ENCODE results near the gene TPM2. TPM values are rescaled to one million over a fixed set of nuclear protein-coding genes. Genes with fewer than 3 reads are reported as not detected.

Gene TPM2
- 11.3 and 17.9 TPM in 2 replicates for polyA plus RNA-seq

DNA sequence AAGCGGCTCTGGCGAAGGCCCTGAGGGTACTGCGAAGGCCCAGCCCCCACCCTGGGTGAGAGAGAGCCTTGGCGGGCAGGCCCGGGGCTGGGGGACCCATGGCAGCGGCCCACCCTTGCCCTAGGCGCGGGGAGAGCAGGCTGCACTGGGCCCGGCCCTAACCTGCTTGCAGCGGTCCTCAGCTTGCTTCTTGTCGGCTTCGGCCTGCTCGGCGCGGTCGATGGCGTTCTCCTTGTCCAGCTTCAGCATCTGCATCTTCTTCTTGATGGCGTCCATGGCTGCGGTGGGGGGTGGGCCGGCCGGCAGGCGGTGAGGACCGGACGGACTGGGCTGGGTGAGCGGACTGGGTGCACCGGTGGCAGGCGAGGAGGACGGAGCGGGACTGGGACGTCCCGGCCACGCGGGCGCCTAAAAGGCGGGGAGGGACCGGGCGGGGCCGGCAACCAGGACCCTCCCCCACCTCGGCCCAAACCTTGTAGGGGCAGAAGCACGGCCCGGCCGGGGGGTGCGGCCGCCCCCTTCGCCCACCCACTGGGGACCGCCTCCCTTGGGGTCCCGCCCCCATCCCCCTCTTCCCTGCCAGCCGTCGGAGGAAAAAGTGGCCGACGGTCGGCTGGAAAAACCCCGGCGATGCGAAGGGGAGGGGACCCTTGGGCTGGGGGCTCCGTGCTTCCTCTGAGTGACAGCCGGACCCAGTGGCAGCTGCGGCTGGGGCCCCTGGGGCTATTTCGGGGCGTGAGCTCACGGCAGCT lies at the start of gene TPM2:
TPM2 (minus strand) TSS at position 384 of the 752 bp plus-strand sequence; CDS start at position 276, 108 bp downstream.

DNA sequence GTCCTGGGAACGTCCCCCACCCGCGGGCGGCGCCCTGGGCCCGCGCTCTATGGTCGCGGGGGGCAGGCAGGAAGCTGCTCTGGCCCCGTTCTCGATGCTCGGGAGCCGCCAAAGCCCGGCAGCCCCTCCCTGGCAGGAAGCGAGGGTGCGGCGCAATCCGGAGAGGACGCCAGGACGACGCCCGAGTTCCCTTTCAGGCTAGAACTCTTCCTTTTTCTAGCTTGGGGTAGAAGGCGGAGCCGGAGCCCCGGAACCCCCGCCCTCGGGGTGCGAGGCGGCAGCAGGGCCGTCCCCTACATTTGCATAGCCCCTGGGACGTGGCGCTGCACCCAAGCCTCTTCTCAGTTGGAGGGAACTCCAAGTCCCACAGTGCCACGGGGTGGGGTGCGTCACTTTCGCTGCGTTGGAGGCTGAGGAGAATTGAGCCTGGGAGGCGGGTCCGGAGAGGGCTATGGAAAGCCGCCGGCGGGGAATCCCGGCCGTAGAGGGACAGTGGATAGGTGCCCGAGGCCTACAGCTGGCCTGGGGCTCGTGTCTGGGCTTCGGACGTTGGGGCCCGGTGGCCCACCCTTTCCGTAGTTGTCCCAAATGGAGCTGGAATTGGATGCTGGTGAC lies 42.6 kb upstream of the TPM2 start, which contains the start of the genes CREB3 and TLN1:
CREB3 (plus strand) TSS at position 482 of the 615 bp plus-strand sequence; CDS start at position 589, 107 bp downstream.
TLN1 (minus strand) TSS at position 11 of the 615 bp plus-strand sequence. CDS start 6,501 bp downstream, outside the sequence.

DNA sequence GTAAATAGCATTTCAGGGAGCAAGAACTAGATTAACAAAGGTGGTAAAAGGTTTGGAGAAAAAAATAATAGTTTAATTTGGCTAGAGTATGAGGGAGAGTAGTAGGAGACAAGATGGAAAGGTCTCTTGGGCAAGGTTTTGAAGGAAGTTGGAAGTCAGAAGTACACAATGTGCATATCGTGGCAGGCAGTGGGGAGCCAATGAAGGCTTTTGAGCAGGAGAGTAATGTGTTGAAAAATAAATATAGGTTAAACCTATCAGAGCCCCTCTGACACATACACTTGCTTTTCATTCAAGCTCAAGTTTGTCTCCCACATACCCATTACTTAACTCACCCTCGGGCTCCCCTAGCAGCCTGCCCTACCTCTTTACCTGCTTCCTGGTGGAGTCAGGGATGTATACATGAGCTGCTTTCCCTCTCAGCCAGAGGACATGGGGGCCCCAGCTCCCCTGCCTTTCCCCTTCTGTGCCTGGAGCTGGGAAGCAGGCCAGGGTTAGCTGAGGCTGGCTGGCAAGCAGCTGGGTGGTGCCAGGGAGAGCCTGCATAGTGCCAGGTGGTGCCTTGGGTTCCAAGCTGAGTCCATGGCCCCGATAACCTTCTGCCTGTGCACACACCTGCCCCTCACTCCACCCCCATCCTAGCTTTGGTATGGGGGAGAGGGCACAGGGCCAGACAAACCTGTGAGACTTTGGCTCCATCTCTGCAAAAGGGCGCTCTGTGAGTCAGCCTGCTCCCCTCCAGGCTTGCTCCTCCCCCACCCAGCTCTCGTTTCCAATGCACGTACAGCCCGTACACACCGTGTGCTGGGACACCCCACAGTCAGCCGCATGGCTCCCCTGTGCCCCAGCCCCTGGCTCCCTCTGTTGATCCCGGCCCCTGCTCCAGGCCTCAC lies 16.3 kb downstream of the TPM2 start, which contains the start of gene CA9:
CA9 (plus strand) TSS at position 797 of the 893 bp plus-strand sequence; CDS start at position 829, 32 bp downstream.

DNA sequence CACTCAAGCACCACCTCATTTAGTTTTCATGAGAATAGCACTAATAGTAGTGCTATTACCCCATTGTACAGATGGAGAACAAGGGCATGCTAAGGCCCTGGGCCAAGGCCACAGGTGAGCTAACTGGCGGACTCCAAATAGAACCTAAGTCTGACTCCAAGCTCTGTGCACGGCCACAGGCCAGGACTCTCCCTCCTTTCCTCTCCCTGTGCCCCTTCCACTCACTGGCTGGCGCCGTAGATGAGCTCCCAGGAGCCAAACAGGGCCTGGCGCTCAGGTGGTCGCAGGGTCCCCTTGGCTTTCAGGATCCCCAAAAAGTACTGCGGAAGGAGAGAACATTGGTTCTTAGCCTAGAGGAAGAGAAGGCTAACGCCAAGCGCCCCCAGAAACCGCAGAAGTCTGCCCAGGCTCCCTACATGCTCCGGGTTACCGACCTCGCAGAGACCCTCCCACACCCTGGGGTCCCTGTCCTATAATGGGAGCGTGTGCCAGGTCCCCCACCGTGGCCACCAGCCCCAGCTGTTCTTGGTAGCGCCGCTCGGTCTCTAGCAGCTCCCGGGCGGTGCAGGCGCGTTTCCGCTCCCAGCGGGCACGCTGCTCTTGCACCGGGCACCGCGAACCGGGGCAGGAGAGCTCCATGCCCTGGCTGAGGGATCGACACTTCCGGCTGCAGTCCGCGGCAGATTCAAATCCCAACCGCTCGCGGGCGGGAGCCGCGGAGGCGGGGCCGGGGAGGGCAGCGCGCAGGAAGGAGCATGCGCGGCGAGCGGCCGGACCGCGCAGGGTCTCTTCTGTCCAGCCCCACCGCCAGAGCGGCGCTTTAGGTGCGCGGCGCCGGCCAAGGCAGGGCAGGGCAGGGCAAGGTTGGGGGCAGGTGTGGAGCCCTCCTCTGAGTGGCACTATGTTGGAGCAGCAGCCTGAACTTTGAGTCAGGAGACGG lies 24.9 kb downstream of the TPM2 start, which contains the start of gene ARHGEF39:
ARHGEF39 (minus strand) TSS at position 665 of the 940 bp plus-strand sequence; CDS start at position 639, 26 bp downstream.

DNA sequence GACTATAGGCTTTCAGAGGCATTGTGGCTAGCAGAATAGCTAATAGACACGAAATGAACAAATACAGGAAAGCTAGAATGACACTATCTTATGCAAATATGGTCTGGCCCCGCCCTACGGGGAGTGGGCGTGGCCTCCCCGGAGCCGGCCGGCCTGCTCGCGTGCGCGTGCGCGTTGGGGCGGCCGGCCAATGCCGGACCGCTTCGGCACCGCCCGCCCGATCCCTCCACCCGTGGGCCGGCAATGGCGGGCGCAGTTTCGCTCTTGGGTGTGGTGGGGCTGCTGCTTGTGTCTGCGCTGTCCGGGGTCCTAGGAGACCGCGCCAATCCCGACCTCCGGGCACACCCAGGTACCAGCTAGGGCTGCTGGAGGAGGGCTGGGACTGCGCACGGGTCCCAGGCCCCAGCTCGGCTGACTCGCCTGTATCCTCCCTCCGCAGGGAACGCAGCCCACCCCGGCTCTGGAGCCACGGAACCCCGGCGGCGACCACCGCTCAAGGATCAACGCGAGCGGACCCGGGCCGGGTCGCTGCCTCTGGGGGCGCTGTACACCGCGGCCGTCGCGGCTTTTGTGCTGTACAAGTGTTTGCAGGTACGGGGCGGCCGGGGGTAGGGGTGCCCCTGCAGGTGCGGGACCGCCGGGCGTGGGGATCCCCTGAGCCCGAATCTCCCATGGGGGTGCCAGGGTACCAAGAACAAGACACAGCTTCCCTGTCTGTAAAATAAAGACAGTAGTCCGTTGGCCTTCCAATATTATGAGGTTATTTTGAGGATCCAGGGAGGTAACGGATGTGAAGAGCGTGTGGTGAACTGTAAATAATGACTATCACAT lies 31.4 kb downstream of the TPM2 start, which contains the start of gene CCDC107:
CCDC107 (plus strand) TSS at position 156 of the 831 bp plus-strand sequence; CDS start at position 244, 88 bp downstream.

DNA sequence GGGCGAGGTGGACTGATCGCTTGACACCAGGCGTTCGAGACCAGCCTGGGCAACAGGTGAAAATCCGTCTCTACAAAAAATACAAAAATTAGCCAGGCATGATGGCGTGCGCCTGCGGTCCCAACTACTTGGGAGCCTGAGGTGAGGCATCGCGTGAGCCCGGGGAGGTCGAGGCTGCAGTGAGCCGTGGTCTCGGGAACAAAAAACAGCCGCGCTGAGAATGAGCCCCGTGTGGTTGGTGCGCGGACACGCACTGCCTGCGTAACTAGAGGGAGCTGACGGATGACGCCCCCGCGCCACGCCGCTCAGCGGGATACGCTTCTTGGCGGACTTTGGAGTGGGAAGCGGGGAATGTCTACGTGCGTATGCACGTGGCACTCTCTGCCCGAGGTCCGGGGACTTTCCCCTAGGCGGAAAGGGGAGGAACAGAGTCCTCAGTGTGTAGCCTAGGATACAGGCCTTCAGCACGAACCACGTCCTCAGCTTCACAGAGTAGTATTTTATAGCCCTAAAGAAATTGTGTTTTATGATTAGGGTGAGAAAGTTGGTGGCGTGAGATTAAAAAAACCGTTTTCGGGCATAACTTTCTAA lies 32.1 kb downstream of the TPM2 start, which contains the start of gene RMRP:
RMRP (minus strand) TSS at position 474 of the 591 bp plus-strand sequence.

DNA sequence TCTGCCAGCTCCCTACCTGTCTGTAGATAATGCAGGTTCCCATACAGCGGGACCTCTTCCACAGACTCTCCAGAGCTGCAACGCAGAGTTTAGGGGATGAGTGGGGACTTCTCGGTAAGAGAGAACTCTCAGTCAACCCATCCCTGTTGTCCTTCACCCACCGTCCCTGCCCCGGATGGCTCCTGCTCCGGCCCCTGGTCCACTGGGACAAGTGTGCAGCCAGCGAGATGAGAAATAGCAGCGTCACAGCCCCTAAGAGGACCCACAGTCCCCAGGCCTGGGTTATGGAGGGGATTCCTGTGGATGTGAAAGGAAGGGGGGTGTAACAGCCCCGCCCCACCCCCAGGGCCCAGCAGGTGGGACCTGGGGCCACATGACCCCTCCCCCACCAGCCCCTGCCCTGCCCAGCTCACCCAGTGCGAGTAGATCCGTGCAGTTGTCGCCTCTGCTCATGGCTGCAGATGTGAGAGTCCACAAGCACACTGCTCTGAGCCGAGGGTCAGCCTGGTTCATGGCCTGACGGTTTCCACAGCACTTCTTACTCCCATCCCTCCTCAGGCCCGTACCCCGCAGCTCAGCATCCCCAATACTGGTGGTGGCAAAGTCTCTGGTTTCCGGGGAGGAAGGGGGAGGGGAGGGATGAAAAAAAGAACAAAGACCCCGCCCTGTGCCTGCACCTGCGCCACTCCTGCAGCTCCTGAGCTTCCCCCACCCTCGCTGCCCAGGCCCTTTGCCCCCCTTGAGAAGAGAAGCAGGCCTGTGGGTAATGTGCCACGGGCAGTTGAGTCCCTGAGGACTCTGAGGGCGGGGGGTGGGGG lies 39.2 kb downstream of the TPM2 start, which contains the start of gene SIT1:
SIT1 (minus strand) TSS at position 591 of the 818 bp plus-strand sequence; CDS start at position 513, 78 bp downstream.

Other genes starting within 250 kb of the TPM2 start
- 2.2 and 3.3 TPM in 2 replicates for gene RUSC2, start 199.8 kb downstream of the TPM2 start, polyA plus RNA-seq
- gene TESK1, start 84.7 kb downstream of the TPM2 start, polyA plus RNA-seq = 2.9 and 3.3 TPM in 2 replicates
- gene CD72, start 71.5 kb downstream of the TPM2 start, polyA plus RNA-seq = not detected in 2 replicates
- gene SIT1, start 39.0 kb downstream of the TPM2 start, polyA plus RNA-seq = not detected in 2 replicates
- gene RMRP, start 31.9 kb downstream of the TPM2 start, polyA plus RNA-seq = not detected in 2 replicates
- 6.2 and 18.5 TPM in 2 replicates for gene CCDC107, start 31.6 kb downstream of the TPM2 start, polyA plus RNA-seq
- 0.21 TPM in 1 of 2 replicates, not detected in the other for gene ARHGEF39, start 24.7 kb downstream of the TPM2 start, polyA plus RNA-seq
- not detected in 2 replicates for gene CA9, start 16.0 kb downstream of the TPM2 start, polyA plus RNA-seq
- 0.22 and 1.1 TPM in 2 replicates for gene TLN1, start 42.3 kb upstream of the TPM2 start, polyA plus RNA-seq
- 14.3 and 17.7 TPM in 2 replicates for gene CREB3, start 42.7 kb upstream of the TPM2 start, polyA plus RNA-seq
- gene GBA2, start 59.3 kb upstream of the TPM2 start, polyA plus RNA-seq = 41.6 and 47.0 TPM in 2 replicates
- 0.98 and 2.6 TPM in 2 replicates for gene RGP1, start 59.4 kb upstream of the TPM2 start, polyA plus RNA-seq
- gene MSMP, start 64.4 kb upstream of the TPM2 start, polyA plus RNA-seq = 5.6 TPM in 1 of 2 replicates, not detected in the other
- 13.5 and 29.0 TPM in 2 replicates for gene NPR2, start 101.7 kb upstream of the TPM2 start, polyA plus RNA-seq
- gene SPAG8, start 122.3 kb upstream of the TPM2 start, polyA plus RNA-seq = 1.3 and 6.8 TPM in 2 replicates
- 14.5 and 34.4 TPM in 2 replicates for gene HINT2, start 125.1 kb upstream of the TPM2 start, polyA plus RNA-seq
- gene FAM221B, start 138.8 kb upstream of the TPM2 start, polyA plus RNA-seq = not detected in 2 replicates
- 7.1 and 9.0 TPM in 2 replicates for gene TMEM8B, start 139.3 kb upstream of the TPM2 start, polyA plus RNA-seq
- gene OR13J1, start 180.5 kb upstream of the TPM2 start, polyA plus RNA-seq = not detected in 2 replicates
- gene HRCT1, start 216.3 kb upstream of the TPM2 start, polyA plus RNA-seq = not detected in 2 replicates
- gene SPAAR, start 219.6 kb upstream of the TPM2 start, polyA plus RNA-seq = 0.42 and 0.52 TPM in 2 replicates